HG03571 (cell line): Measurements from ENCODE around the gene GRIP1.

Experiments used
- ATAC-seq: cut with Tn5 transposase; IDR thresholded peaks from one replicate; pipeline ENCODE4 v1.9.1; 2021; ENCODE audit not compliant: unreplicated experiment

Gene GRIP1

DNA sequence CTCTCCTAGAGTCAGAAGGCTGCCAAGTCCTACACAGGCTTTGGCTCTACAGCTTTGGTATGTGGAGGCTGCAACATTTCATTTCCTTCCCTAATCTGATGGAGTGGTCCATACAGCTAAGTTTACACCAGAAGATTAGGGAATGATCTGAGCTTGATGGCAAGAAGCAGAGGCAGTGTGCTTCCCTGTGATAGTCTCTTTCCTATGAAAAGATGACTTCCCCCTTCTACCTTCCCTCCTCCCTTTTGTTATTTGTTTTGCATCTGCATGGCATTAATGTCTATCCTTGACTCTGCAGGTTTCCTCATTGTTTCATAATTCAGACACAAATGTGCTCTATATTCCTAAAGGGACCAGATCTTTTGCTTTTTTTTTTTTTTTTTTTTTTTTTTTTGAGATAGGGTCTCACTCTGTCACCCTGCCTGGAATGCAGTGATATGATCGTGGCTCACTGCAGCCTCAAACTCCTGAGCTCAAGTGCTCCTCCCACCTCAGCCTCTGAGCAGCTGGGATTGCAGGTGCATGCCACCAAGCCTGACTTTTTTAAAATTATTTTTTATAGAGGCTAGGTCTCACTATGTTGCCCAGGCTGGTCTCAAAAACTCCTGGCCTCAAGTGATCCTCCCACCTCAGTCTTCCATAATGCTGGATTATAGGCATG lies 76.3 kb downstream of the GRIP1 start:
- no peak for ATAC-seq

DNA sequence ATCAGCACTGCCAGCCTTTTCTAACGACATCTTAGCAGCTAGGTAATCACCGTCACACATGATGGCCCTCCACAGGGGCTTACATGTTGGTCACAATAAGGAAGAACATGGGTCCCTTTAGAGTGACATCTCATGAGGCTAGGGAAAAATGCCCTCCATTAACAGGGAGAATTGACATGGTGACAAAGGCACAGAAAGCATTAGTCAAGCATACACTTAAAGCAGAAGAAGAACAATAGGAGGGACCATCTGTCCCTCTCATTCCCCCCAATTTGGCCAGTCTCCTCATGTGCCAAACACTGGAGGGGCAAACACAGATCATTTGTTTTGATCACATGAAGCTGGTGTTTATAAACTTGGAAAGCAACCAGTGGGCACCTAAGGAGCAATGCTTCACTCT lies 78.0 kb downstream of the GRIP1 start:
- no peak for ATAC-seq

DNA sequence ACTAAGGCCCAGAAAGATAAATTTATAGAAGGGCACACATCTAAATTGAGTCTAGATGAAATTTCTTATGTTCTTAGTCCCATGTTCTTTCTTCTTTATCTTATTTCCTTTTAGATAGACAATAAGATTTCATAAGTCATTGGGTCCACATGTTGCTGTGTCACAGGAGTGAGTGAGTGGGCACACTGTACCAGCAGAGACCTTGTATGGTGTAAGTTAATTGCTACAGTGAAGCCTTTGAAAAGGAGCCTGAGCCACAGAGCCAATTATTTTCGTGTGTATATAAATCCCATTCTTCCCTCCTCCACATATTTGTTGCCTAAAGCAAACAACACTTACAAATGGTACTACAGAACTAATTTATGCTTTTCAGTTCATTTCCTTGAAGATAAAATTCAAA lies 79.1 kb downstream of the GRIP1 start:
- ATAC-seq = no peak

DNA sequence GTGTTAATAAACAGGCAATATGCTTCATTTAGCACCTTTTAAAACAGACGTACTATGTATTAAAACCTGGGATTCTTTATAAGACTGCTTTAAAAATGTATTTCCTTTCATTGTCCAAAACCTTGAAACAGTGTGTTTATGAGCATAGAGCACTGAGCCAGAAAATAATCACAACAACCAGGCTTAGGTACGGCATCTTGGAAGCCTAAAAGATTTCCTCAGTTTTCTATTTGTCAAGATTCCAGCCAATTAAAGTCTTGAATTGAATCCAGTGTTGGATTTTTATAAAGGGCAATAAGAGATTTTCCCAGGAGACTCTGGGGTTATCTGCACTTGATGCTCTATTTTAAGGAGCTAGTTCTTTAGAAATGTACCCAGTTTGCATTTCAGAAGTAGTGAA lies 80.3 kb downstream of the GRIP1 start:
- no peak for ATAC-seq

DNA sequence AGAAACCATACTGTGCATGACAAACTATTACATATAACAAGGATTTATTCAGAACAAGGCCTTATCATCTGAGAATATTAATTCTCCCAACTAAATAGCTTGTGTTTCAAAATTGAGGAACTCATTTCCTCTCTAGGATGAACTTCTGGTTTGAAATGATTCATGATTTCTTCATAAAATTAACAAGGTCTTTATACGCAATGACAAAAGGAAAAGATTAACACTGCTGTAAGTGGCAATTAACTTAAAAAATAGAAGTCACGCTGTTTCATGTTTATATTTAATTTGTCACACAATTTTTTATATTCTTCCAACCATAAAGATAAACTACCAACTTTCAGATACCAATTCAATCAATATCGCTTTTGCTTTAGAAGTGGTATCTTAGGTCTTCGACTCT lies 80.8 kb downstream of the GRIP1 start:
- ATAC-seq = no peak

DNA sequence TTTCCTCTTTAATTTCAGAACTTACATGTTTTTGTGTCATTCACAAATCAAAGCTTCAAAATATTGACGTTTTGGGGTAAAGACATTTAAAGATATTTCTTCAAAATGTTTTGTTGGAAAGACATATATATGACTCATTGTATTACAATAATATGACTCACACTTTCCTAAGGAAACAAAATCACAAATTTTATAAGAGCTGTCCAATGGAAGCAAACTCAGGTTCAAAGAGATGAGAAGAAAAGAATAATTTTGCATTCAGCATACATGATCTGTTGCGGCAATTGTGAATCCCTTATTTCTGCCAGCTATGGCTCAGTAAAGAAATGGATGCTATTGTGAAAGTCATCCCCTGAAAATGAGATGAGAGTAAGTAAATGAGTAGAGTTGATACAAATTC lies 82.7 kb downstream of the GRIP1 start:
- ATAC-seq = no peak

DNA sequence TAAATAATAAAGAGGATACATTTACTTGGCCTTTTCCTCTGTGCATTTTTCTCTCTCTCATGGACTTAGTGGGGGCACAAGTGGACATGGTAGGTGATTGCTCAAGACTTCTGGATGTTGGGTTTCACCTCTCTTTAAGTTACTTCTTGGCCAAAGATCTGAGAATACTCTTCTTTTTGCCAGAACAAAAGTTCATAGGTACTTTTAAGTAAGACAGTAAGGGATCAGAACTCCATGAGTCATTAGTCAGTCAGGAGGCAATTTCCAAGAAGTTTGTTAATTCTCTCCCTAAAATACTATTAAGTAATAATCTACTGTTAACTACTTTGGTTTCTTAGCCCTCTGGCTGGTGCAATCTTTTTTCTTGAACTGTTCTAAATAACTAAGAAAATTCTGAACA lies 84.2 kb downstream of the GRIP1 start:
- ATAC-seq = no peak

DNA sequence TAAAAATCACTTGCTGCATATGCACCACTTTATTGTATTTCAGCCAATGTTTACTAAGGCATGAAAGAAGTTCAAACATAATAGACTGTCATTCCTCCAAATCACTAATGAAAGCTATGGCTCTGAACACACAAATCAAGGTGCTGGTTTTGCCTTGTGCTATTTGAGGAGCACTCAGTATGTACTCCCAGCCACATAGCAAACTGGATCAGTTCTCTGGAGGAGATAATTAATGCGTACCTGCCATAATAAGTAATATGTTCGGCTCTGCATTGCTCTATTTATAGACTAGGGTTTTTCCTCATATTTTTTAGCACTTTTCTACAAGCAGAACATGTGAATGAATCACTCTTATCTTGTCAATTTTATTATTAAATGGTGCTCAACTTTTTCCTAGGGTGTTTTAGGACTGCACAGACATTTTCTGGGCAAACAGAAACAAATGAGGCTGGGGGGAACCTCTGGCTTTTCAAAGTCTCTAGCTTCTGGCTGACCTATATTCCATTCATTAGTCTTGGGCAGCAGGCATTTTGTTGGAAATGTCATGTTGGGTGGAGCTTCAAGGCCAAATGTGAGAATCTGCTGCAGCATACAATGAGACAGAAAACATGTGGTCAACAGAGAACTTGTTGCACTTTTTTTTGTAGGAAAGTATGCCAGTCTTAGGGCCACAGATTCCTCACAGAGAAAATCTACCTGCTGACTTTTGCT lies 88.4 kb downstream of the GRIP1 start:
- ATAC-seq = no peak

DNA sequence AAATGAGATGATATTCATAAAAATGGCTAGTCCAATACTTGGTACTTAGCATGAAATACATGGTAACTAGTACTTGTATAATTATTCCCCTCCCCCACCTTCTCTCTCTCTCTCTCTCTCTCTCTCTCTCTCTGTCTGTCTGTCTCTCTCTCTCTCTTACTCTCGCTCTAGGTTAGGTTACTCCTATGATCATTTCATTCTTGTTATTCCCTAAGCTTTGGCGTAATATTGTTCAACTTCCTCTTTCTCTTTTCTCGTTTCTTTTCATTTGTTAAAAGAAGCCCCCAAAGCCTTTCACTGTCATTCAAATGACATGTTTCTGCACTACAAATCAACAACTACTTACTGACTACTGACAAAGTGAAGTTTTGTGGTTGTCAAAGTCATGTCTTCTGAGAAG lies 89.8 kb downstream of the GRIP1 start:
- ATAC-seq = no peak

DNA sequence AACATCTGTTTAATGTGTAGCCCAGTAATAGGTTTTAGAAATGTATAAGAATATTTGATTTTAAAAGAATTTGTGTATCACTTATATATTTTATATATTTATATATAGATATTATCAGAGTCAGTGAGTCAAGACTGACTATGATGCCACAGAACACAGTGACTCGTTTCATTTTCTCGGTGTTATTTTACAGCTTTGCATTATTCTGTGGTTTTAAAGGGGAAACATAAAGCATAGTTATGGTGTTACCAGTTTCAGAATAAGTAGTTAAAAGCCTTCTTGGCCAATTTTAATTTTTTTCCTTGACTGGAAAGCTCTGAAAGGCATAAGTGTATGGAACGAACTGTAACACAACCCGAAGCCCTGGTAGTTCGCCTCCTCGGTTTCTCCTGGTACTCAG lies 91.0 kb downstream of the GRIP1 start:
- ATAC-seq = no peak

DNA sequence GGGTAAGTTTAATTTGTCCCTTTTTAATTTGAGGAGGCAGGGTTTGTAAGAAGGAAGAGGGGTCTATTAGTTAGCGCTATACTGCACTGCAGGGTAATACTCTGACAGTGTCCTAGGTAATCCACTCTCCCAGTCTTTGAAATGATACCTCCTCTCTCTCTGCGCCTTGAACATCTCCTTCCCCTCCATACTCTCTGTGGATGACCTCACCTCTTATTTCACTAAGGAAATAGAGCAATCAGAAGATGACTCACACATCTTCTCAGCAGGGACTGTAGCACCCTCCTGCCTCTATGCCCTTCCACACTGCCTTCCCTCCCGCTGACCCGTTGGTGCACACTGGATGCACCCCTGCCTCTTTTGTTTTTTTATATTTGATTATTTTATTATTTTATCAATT lies 94.2 kb downstream of the GRIP1 start:
- ATAC-seq = no peak

DNA sequence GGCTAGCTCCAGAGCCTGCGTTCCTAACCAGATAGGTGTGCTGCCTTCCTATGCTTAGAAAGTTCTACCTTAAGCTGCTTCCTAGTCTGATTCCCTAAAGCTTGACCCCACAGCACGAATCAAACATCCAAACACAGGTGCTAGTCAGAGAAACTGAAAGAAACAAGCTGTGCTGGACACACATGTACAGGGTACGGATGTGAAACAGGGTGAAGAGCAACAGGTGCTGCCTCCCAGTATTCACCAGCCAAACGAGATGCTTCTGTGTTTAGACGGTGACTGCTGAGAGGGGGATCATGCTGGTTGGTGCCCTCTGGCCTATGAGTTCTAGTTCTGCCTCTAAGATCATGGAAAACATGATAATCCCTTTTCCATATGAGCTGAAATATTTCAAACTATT lies 105.3 kb downstream of the GRIP1 start:
- ATAC-seq = no peak

DNA sequence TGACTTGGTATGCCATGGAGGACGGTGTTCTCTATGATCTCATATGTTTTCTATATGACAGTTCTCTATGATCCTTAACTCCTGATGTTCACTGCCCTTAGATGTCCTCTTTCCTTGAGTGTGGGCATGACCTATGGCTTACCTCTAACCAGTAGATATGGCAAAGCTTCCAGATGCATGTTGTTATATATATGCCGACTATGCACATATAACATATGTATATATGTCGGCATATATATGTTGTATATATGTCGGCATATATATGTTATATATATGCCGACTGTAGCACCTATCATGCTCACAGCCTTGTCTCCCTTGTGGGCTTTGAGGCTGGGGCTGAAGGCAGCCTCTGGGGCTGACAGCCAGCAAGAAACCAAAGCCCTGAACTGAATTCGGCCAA lies 106.0 kb downstream of the GRIP1 start:
- ATAC-seq = no peak

DNA sequence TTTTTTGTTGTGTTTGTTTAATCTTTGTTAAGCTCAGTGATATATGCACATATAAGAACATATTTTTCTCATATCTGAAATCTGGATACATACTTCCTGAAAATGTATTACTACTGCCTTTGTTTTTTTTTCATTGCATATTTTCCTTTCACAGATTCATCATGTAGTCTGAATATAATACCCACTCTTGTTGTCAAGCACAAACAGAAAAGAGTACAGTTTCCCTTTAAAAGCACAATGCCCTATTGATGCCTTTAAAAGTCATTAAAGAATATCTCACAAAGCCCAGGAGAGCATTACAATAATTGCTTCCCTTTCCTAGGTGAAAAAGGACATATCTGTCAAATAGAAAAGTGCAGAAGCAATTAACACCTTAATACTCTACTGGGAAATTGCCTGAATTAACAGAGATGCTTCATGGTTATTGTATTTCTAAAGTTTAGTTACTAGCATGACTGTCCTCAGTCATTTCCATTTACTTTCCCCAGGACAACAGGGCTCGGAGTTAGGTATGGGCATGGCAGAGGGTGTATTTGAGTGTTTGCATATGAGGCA lies 107.4 kb downstream of the GRIP1 start:
- no peak for ATAC-seq

DNA sequence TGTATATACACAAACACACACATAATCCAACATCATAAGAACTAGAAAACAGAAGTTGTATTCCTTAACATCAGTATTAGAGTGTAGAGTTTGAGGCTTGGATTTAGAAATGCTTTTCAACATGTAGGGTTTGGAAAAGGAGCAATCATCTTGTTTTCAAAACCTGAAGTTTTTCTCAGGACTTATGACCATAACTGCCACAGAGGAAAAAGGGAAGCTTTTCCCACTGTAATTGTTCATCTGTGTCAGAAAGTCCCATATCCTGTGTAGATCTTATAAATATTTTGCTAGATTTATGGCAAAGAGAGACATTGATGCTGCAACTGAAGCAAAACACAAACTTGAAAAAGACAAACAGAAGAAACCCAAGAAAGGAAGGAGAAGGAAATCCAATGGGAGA lies 115.7 kb downstream of the GRIP1 start:
- no peak for ATAC-seq

DNA sequence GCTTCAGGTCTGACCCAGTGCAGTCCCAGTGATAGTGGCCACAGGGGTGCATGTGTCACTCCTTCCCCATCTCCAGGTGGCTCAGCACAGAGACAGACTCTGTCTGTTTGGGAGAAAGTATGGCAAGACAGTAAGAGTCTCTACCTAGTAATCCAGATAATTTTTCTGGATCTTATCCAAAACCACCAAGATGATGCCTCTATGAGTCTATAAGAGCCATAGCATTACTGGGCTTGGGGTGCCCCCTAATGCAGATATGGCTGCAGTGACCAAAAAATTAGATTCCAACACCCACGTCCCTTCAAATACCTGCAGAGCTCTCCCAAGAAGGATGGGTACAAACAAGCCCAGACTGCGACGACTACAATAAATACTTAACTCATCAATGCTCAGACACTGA lies 123.8 kb downstream of the GRIP1 start:
- ATAC-seq = no peak

DNA sequence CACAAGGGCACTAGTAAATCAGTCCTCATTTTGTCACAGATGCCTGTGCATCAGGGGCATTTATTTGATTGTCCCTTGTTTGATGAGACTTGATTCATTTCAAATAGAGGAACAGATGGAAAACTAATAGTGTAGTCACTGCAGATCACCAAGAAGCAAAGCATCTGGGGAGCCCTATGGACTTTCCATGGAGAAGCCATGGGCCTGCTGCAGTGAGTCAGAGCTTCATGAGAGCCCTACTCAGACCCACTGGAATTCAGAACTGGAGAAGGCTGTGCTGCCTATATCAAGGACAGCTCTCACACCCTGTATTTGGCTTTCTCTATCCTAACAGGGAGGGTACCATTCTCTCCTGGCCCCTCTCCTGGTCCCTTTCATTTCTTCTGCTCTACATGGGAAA lies 126.2 kb downstream of the GRIP1 start:
- ATAC-seq = no peak

DNA sequence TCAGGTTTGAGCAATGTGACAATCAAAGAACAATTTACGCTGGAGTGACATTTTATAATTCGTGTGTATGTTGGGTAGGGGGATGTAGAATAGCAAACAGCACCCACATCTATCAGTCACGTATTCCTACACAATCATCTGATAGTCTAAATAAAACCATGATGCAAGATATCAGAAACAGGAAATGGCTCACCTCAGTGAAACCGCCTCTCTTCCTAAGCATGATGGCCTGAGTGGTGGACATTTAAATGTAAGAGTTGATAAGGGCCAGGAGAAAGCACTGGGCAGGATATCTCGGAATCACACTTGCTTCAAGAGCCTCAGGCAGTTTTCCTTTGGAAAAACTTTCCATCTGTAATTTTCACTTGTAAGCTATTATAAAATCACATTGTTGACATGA lies 128.2 kb downstream of the GRIP1 start:
- ATAC-seq = no peak

DNA sequence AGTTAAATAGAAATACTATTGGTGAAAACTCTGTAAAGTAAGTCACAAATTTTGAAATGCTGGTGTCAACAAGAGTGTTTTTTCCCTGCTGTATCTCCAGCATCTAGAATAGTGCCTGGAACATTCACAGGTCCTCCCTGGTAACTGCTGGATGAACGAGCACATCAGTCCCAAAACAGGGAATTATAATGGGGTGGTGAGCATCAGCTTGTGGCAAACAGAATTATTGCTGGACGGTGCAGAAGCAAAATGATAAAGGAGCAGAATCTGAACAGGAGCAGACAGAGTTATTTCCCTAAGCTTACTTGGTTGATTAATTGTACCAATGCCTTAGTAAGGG lies 129.9 kb downstream of the GRIP1 start:
- no peak for ATAC-seq

DNA sequence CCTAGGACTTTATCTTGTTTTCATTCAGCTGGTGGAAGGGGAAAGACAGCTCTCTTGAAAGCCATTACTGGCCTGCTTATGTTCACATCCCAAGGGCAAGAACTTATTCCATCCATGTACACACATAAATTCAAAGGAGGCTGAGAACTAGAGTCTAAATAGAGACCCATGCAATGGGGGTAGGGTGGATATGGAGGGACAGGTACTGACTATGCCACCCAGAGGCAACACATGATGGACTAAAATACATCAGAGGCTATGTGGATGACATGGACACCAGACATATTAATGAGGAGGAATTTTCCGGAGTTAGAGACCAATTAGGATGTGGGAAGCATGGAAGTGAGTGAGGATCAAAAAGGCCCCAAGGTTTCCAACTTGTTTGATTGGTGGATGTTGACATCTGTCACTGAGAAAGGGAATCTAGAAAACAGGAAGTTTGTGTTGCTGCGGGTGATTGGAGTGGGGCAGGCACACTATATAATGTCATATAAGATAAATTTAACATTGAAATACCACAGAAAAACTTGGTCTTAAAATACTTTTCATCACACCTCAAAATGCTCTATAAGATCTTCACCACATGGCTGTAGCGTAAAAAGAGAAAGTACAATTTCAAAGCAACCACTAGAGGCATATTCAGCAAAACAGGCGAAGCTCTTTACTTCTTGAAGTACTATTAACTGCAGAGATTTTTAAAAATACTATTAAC lies 130.4 kb downstream of the GRIP1 start:
- no peak for ATAC-seq

DNA sequence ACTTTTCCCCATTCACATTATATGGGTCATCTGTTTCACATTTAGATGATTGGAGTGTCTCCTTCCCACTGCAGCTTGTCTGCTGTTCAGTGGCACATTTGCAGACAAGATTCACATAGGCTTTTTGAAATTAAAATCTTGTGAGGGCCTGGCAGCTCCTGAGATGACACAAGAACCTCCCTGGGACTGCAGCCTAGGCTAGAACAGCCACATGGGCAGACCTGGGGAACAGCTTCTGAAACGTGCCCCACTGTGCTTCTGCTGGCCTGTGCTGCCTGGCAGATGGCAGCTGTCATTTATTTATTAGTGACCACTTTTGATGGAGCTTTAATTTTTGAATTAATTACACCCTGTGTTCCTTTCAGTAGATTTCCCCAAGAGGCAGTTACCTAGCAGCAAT lies 137.4 kb downstream of the GRIP1 start:
- no peak for ATAC-seq

DNA sequence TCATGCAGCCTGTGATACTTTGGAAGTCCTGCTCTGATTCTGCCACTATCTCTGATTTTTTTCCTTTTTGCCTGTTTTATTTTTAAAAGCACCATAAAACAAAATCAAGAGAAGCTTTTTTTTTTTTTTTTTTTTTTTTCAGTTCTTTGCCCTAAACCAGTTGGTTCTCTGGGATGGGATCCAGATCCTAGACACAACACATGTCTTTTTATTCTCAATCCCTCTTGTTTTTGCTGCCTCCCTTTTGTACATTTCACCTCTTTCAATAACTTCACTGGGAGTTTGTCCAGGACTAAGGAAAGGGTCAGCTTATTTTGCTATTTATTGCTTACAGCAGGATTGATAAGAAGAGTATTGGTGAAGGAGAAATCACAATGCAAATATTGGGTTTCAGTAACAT lies 139.4 kb downstream of the GRIP1 start:
- no peak for ATAC-seq
